CD4-positive, CD25-positive, alpha-beta regulatory T cell (primary cell): ENCODE results near the gene DNAJC27. TPM values are rescaled to one million over a fixed set of nuclear protein-coding genes. Genes with fewer than 3 reads are reported as not detected.
A peak's percentile ranks its signal among the peaks of the same experiment; 100 is the strongest.
"Not testable (repeated sequence)": the region's sequence is repeated elsewhere in the genome, so short reads cannot be mapped to it uniquely, and the experiment has no call there.

Experiments used
- ATAC-seq, 2 donors: fragments of 150-1000 bp; cut with Tn5 transposase; one replicate each; pipeline ENCODE4 v1.10.0; 2021; ENCODE audit warnings: low read depth in 2 of 2, moderate number of reproducible peaks in 2 of 2, moderate library complexity in 1 of 2
- DNase-seq, 3 donors: peaks; one replicate each; pipeline versions ENCODE4 v3.0.0 to v3.0.0-alpha.2; 2012 to 2022; ENCODE audit warnings: mixed read lengths in 1 of 3
- H3K27ac ChIP-seq: one replicate; pipeline ENCODE4 v1.7.0; 2013; ENCODE audit warnings: mild to moderate bottlenecking, low read length; ENCODE audit not compliant: insufficient read depth, poor library complexity, severe bottlenecking
- H3K27me3 ChIP-seq: one replicate; pipeline ENCODE4 v1.7.0; 2013; ENCODE audit warnings: low read length; ENCODE audit not compliant: control insufficient read depth, insufficient read depth
- H3K36me3 ChIP-seq: one replicate; pipeline ENCODE4 v1.7.0; 2013; ENCODE audit warnings: mild to moderate bottlenecking, low read length, moderate library complexity; ENCODE audit not compliant: control insufficient read depth, insufficient read depth
- H3K4me1 ChIP-seq: 2 replicates; pipeline ENCODE4 v1.7.0; 2013; ENCODE audit warnings: mild to moderate bottlenecking, low read length; ENCODE audit not compliant: insufficient read depth, control insufficient read depth, poor library complexity, severe bottlenecking
- H3K4me3 ChIP-seq: one replicate; pipeline ENCODE4 v1.7.0; 2013; ENCODE audit warnings: low read depth, mild to moderate bottlenecking, low read length, moderate library complexity
- H3K9me3 ChIP-seq, 2 experiments: 1 replicate in 1 of 2; 2 replicates in 1 of 2; pipeline ENCODE4 v1.7.0; 2013; ENCODE audit warnings: low read length in 2 of 2, mild to moderate bottlenecking in 1 of 2, moderate library complexity in 1 of 2; ENCODE audit not compliant: control insufficient read depth in 2 of 2
- H3K27ac Mint-ChIP-seq, 3 donors: one replicate each; pipeline ENCODE4 v1.8.0; 2020 to 2022; ENCODE audit warnings: mild to moderate bottlenecking in 3 of 3, mixed read lengths in 3 of 3, moderate library complexity in 2 of 3
- H3K27me3 Mint-ChIP-seq: one replicate; pipeline ENCODE4 v1.8.0; 2022; ENCODE audit warnings: mild to moderate bottlenecking, mixed read lengths
- H3K36me3 Mint-ChIP-seq: one replicate; pipeline ENCODE4 v1.8.0; 2020; ENCODE audit warnings: mixed read lengths
- H3K4me1 Mint-ChIP-seq, 4 donors: one replicate each; pipeline ENCODE4 v1.8.0; 2020 to 2022; ENCODE audit warnings: mixed read lengths in 4 of 4, mild to moderate bottlenecking in 1 of 4
- H3K4me3 Mint-ChIP-seq, 4 donors: one replicate each; pipeline ENCODE4 v1.8.0; 2020 to 2022; ENCODE audit warnings: mild to moderate bottlenecking in 4 of 4, mixed read lengths in 4 of 4, moderate library complexity in 3 of 4
- H3K9me3 Mint-ChIP-seq, 7 donors: one replicate each; pipeline ENCODE4 v1.8.0; 2020 to 2022; ENCODE audit warnings: mixed read lengths in 7 of 7, mild to moderate bottlenecking in 3 of 7, moderate library complexity in 2 of 7
- polyA plus RNA-seq, 4 donors: library from polyadenylated mRNA; unstranded; fragments of 300-500 nt; fragmentation: Illumina TruSeq; gene quantifications; one replicate each; pipeline ENCODE4 v1.2.3, GENCODE V29; 2021
- total RNA-seq: library from RNA; stranded (reverse); gene quantifications from one replicate; pipeline ENCODE4 v1.2.3, GENCODE V29; 2022

DNAJC27 gene
- total RNA-seq: 14.6 TPM
- 1 to 10 TPM; 2.7 to 7.3 (median 5.4) TPM for polyA plus RNA-seq

DNA sequence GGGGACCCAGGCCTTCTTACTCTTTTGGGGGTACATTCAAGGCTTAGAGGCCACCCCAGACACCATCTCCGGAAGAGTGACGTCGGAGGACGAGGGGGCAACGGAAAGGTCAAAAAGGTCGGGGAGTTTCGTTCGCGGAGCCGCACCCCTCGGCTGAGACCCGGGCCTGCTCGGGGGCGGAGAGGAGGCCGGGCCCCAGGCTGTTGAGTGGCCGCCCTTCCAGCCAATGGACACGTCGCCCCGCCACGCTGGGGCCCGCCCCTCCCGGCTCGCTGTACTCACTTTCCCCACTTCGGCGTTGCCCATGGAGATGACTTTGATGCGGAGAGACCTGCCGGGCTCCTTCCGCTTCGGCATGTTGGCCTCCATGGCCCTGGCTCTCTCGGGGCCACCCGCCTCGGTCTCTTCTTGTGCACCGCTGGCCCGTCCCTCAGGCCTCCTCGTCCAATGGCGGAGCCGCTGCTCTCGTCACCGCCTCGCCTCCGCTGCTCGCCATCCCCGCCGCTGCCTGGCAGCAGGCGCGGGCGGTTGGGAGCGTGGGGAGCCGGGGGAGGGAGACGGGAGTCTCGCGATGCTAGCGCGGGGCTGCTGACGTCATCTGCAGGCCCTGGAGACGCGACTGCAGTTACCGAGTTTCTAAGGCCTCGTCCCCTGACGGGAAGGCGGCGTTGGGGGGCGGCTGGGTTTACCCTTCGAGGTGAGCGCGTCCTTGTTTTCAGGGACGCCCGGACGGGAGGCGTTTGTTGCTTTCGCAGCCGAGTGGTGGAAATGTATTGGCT is at the start of gene DNAJC27:
DNAJC27 (minus strand) TSS at position 420 of the 779 bp plus-strand sequence; CDS start at position 369, 51 bp downstream.
- H3K9me3 ChIP-seq: no peaks in the 10 kb centered on the region
- peak within 1 kb of the TSS; percentile 100 for H3K27ac Mint-ChIP-seq
- peaks cover 5% of the 10 kb centered on the region for H3K36me3 ChIP-seq
- H3K27me3 Mint-ChIP-seq: peaks cover 6% of the 10 kb centered on the region
- peaks cover 23% of the 10 kb centered on the region for H3K4me1 ChIP-seq
- no peaks in the 10 kb centered on the region for H3K9me3 Mint-ChIP-seq
- peaks cover 6 to 34% (median 26%) of the 10 kb centered on the region in 4 donors for H3K4me1 Mint-ChIP-seq
- H3K36me3 Mint-ChIP-seq: peaks cover 8% of the 10 kb centered on the region
- H3K27ac ChIP-seq: peak within 1 kb of the TSS; percentile 100
- H3K4me3 ChIP-seq: peak within 1 kb of the TSS; percentile 92
- DNase-seq (peak; percentile 96 to 98 (median 98)), ATAC-seq (peak; percentile 89 to 92)
- no peaks in the 10 kb centered on the region for H3K27me3 ChIP-seq
- H3K4me3 Mint-ChIP-seq: peak within 1 kb of the TSS; percentile 97 to 98 (median 98)

DNA sequence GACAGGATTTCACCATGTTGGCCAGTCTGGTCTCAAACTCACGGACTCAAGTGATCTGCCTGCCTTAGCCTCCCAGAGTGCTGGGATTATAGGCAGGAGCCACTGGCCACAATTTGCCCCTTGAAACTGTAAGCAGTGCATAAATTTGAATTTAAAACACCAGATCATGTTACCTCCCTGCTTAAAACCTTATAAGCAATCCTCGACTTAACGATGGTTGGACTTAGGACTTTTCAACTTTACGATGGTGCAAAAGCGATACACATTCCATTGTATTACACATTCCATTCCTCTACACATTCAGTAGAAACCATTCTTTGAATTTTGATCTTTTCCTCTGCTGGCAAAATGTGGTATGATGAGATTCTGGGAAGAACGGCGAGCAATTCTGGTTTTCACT is 46.9 kb upstream of the DNAJC27 start:
- H3K4me3 ChIP-seq: no peak overlapping the region
- no peaks in the 10 kb centered on the region for H3K36me3 Mint-ChIP-seq
- no peaks in the 10 kb centered on the region for H3K4me1 Mint-ChIP-seq
- H3K27ac ChIP-seq: no peak overlapping the region
- peaks cover 14% of the 10 kb centered on the region for H3K27me3 Mint-ChIP-seq
- no peak for ATAC-seq
- H3K4me1 ChIP-seq: no peaks in the 10 kb centered on the region
- H3K9me3 Mint-ChIP-seq: peaks cover 0 to 2% (median 0%) of the 10 kb centered on the region in 7 donors
- H3K27me3 ChIP-seq: peaks cover 2% of the 10 kb centered on the region
- H3K9me3 ChIP-seq: no peaks in the 10 kb centered on the region
- no peak overlapping the region for H3K4me3 Mint-ChIP-seq
- H3K36me3 ChIP-seq: no peaks in the 10 kb centered on the region
- no peak overlapping the region for H3K27ac Mint-ChIP-seq
- DNase-seq: no peak

GRCh38 chr2:25014631-25015030 is 42.9 kb upstream of the DNAJC27 start:
- Mint-ChIP-seq H3K4me3 (no peak overlapping the region), H3K4me1 (no peaks in the 10 kb centered on the region), H3K9me3 (peaks cover 0 to 2% (median 0%) of the 10 kb centered on the region in 7 donors), H3K27ac (no peak overlapping the region), H3K36me3 (no peaks in the 10 kb centered on the region), H3K27me3 (peaks cover 9% of the 10 kb centered on the region)
- H3K27me3 ChIP-seq: no peaks in the 10 kb centered on the region
- no peak overlapping the region for H3K4me3 ChIP-seq
- H3K4me1 ChIP-seq: no peaks in the 10 kb centered on the region
- no peak for ATAC-seq
- no peak overlapping the region for H3K27ac ChIP-seq
- H3K36me3 ChIP-seq: no peaks in the 10 kb centered on the region
- no peak for DNase-seq
- no peaks in the 10 kb centered on the region for H3K9me3 ChIP-seq

GRCh38 chr2:25011342-25011741 is 39.6 kb upstream of the DNAJC27 start:
- not testable (repeated sequence) for H3K4me1 Mint-ChIP-seq, H3K4me1 ChIP-seq, H3K9me3 Mint-ChIP-seq, H3K36me3 Mint-ChIP-seq, H3K27ac Mint-ChIP-seq, DNase-seq, H3K27ac ChIP-seq, H3K9me3 ChIP-seq, H3K4me3 ChIP-seq, H3K36me3 ChIP-seq, H3K4me3 Mint-ChIP-seq, H3K27me3 Mint-ChIP-seq, ATAC-seq, H3K27me3 ChIP-seq

- no peaks in the 10 kb centered on the region for H3K36me3 ChIP-seq
- no peak overlapping the region for H3K4me3 ChIP-seq
- no peak overlapping the region for H3K4me3 Mint-ChIP-seq
- no peak for ATAC-seq
- peaks cover 5% of the 10 kb centered on the region for H3K27me3 Mint-ChIP-seq
- no peaks in the 10 kb centered on the region for H3K4me1 Mint-ChIP-seq
- no peak for DNase-seq
- no peak overlapping the region for H3K27ac ChIP-seq
- H3K9me3 Mint-ChIP-seq: no peaks in the 10 kb centered on the region
- no peaks in the 10 kb centered on the region for H3K4me1 ChIP-seq
- H3K36me3 Mint-ChIP-seq: no peaks in the 10 kb centered on the region
- H3K27ac Mint-ChIP-seq: no peak overlapping the region
- H3K9me3 ChIP-seq: no peaks in the 10 kb centered on the region
- H3K27me3 ChIP-seq: no peaks in the 10 kb centered on the region
Measured at GRCh38 chr2:25009954-25010353, 38.2 kb upstream of the DNAJC27 start.

DNA sequence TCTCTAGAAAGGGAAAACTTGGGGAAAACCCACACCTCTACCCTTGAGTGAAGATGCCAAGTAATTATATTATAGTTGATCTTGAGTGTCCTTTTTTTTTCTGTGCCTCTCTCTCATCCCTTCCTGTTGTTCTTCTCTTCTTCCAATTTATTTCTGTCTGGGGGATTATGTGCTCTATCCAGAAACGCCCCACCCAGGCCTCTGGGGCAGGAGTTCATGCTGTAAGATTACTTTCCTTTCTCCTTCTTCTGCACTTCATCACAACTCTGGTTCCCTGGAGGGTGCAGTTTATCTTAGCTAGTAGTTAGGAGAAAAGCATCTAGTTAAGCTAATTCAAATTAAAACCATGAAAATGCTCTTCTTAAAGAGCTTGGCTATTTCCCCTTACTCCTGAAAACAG is 30.3 kb upstream of the DNAJC27 start:
- H3K27me3 Mint-ChIP-seq: peaks cover 13% of the 10 kb centered on the region
- H3K9me3 ChIP-seq: no peaks in the 10 kb centered on the region
- H3K27me3 ChIP-seq: peaks cover 2% of the 10 kb centered on the region
- H3K4me3 Mint-ChIP-seq: no peak overlapping the region
- peaks cover 3% of the 10 kb centered on the region for H3K36me3 Mint-ChIP-seq
- no peaks in the 10 kb centered on the region for H3K4me1 ChIP-seq
- ATAC-seq (no peak), DNase-seq (no peak)
- H3K27ac Mint-ChIP-seq: no peak overlapping the region
- H3K4me3 ChIP-seq: no peak overlapping the region
- H3K4me1 Mint-ChIP-seq: no peaks in the 10 kb centered on the region
- no peak overlapping the region for H3K27ac ChIP-seq
- no peaks in the 10 kb centered on the region for H3K9me3 Mint-ChIP-seq
- H3K36me3 ChIP-seq: no peaks in the 10 kb centered on the region

DNA sequence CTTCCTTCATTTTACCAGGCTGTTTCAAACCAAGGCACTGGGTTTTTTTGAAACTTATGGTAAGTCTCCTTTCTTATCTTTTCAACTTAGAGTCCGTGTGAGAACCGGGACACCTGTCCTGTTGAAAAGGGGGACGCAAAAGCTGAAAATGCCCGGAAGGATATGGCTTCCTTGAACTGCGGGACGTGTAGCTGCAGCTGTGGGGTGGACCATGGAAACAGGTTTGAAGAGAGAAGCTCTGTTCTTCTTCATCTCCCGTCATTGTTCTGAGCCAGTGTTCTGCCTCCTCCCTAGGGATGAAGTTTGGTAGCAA is 29.5 kb upstream of the DNAJC27 start:
- no peak overlapping the region for H3K4me3 ChIP-seq
- no peak overlapping the region for H3K27ac ChIP-seq
- DNase-seq (no peak), ATAC-seq (no peak)
- Mint-ChIP-seq H3K4me1 (no peaks in the 10 kb centered on the region), H3K27me3 (peaks cover 18% of the 10 kb centered on the region), H3K9me3 (no peaks in the 10 kb centered on the region), H3K36me3 (peaks cover 3% of the 10 kb centered on the region), H3K4me3 (no peak overlapping the region), H3K27ac (no peak overlapping the region)
- H3K9me3 ChIP-seq: no peaks in the 10 kb centered on the region
- peaks cover 2% of the 10 kb centered on the region for H3K27me3 ChIP-seq
- no peaks in the 10 kb centered on the region for H3K4me1 ChIP-seq
- no peaks in the 10 kb centered on the region for H3K36me3 ChIP-seq
